ENCODE results near the gene CCNB3.

GRCh38 chrX:50375481-50376267 lies 171.1 kb downstream of the CCNB3 start:
- TF ChIP-seq, protein P1, sequence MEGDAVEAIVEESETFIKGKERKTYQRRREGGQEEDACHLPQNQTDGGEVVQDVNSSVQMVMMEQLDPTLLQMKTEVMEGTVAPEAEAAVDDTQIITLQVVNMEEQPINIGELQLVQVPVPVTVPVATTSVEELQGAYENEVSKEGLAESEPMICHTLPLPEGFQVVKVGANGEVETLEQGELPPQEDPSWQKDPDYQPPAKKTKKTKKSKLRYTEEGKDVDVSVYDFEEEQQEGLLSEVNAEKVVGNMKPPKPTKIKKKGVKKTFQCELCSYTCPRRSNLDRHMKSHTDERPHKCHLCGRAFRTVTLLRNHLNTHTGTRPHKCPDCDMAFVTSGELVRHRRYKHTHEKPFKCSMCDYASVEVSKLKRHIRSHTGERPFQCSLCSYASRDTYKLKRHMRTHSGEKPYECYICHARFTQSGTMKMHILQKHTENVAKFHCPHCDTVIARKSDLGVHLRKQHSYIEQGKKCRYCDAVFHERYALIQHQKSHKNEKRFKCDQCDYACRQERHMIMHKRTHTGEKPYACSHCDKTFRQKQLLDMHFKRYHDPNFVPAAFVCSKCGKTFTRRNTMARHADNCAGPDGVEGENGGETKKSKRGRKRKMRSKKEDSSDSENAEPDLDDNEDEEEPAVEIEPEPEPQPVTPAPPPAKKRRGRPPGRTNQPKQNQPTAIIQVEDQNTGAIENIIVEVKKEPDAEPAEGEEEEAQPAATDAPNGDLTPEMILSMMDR (conservative IDR thresholded peaks at IDR 0.05; ENCODE audit: low read length) = no peak
- TF ChIP-seq EZH2phosphoT487 (IDR thresholded peaks at IDR 0.05; ENCODE audit: borderline replicate concordance) = no peak
